ENCODE results near the gene MUC20. TPM values are rescaled to one million over a fixed set of nuclear protein-coding genes. Genes with fewer than 3 reads are reported as not detected.

MUC20 gene
- total and polyA plus RNA-seq, 11 donors: 0.21 to 8.4 (median 3.2) TPM

GRCh38 chr3:195752066-195752465 lies 31.3 kb downstream of the MUC20 start:
- H3K27me3 ChIP-seq: peaks cover 0 to 18% (median 6%) of the 10 kb centered on the region in 9 donors
- H3K27ac ChIP-seq: no peak overlapping the region
- TF ChIP-seq CTCF (IDR thresholded peaks at IDR 0.05) (no peak), POLR2A (IDR thresholded peaks at IDR 0.05) (no peak)
- ATAC-seq (no peak), DNase-seq (no peak)
- H3K4me3 ChIP-seq: no peak overlapping the region
- no peaks in the 10 kb centered on the region for H3K9me3 ChIP-seq
- H3K36me3 ChIP-seq: no peaks in the 10 kb centered on the region
- WGBS, 4 donors: 91 to 95% (median 92%) methylated on average over 9 to 13 of the region's 13 CpGs
- intact Hi-C loops (cut with DNase I): no loop called here
- H3K4me1 ChIP-seq: peaks cover 0 to 9% (median 1%) of the 10 kb centered on the region in 12 donors

- peaks cover 0 to 25% (median 6%) of the 10 kb centered on the region in 9 donors for H3K27me3 ChIP-seq
- TF ChIP-seq POLR2A (IDR thresholded peaks at IDR 0.05): no peak
- TF ChIP-seq CTCF (IDR thresholded peaks at IDR 0.05): no peak
- ATAC-seq: no peak
Measured at GRCh38 chr3:195752546-195753331, 32.0 kb downstream of the MUC20 start.

GRCh38 chr3:195753581-195753980 lies 32.8 kb downstream of the MUC20 start:
- WGBS, 4 donors: 80 to 90% (median 90%) methylated on average over 14 of the region's 14 CpGs
- TF ChIP-seq POLR2A (IDR thresholded peaks at IDR 0.05) (no peak), CTCF (IDR thresholded peaks at IDR 0.05) (no peak)

More at GRCh38 chr3:195752546-195753331, 32.0 kb downstream of the MUC20 start:
- H3K4me3 ChIP-seq: no peak overlapping the region
- WGBS, 4 donors: 76 to 83% (median 81%) methylated on average over 21 to 26 of the region's 26 CpGs
- no peak overlapping the region for H3K27ac ChIP-seq
- H3K36me3 ChIP-seq: no peaks in the 10 kb centered on the region
- no peak for DNase-seq
- peaks cover 0 to 11% (median 5%) of the 10 kb centered on the region in 12 donors for H3K4me1 ChIP-seq
- intact Hi-C loops (cut with DNase I): no loop called here
- no peaks in the 10 kb centered on the region for H3K9me3 ChIP-seq

GRCh38 chr3:195754141-195754540 lies 33.4 kb downstream of the MUC20 start:
- TF ChIP-seq CTCF (IDR thresholded peaks at IDR 0.05): no peak
- TF ChIP-seq POLR2A (IDR thresholded peaks at IDR 0.05): no peak
- H3K27me3 ChIP-seq: peaks cover 0 to 31% (median 9%) of the 10 kb centered on the region in 9 donors
- peaks cover 0 to 12% (median 3%) of the 10 kb centered on the region in 12 donors for H3K4me1 ChIP-seq

More at GRCh38 chr3:195753581-195753980, 32.8 kb downstream of the MUC20 start:
- ATAC-seq (peak in 1 of 4 donors; percentile 9), DNase-seq (no peak)
- Histone ChIP-seq H3K27ac (no peak overlapping the region), H3K4me3 (no peak overlapping the region), H3K9me3 (no peaks in the 10 kb centered on the region), H3K36me3 (no peaks in the 10 kb centered on the region), H3K4me1 (peaks cover 0 to 12% (median 3%) of the 10 kb centered on the region in 12 donors), H3K27me3 (peaks cover 0 to 29% (median 6%) of the 10 kb centered on the region in 9 donors)
- intact Hi-C loops (cut with DNase I): no loop called here

More at GRCh38 chr3:195754141-195754540, 33.4 kb downstream of the MUC20 start:
- Histone ChIP-seq H3K27ac (no peak overlapping the region), H3K36me3 (no peaks in the 10 kb centered on the region), H3K9me3 (no peaks in the 10 kb centered on the region), H3K4me3 (no peak overlapping the region)
- 92 to 94% (median 93%) methylated on average over 8 to 19 of the region's 19 CpGs for WGBS, 4 donors
- ATAC-seq (peak in 1 of 4 donors; percentile 11), DNase-seq (no peak)
- intact Hi-C loops (cut with DNase I): no loop called here
